HepG2 (cell line): Measurements from ENCODE around the gene ACSL1. TPM values are rescaled to one million over a fixed set of nuclear protein-coding genes. Genes with fewer than 3 reads are reported as not detected.

Experiments
- AFF4 ChIP-seq: sonication (generic); formaldehyde crosslinking; IDR thresholded peaks from 2 replicates; pipeline ENCODE4 v1.4.0; 2020; ENCODE audit warnings: missing genetic modification reagents
- CENPX ChIP-seq: sonication (generic); formaldehyde crosslinking; IDR thresholded peaks from 2 replicates; pipeline ENCODE4 v1.9.0; 2021; ENCODE audit warnings: mild to moderate bottlenecking, missing genetic modification reagents, moderate library complexity
- CREM ChIP-seq, 2 experiments: sonication (generic) in 1 of 2; formaldehyde crosslinking in 1 of 2; IDR thresholded peaks; 2 replicates each; pipeline versions ENCODE4 v1.4.0 to v1.6.1; 2016 to 2020; ENCODE audit warnings: antibody characterized with exemption in 1 of 2, mild to moderate bottlenecking in 1 of 2, missing genetic modification reagents in 1 of 2
- ESRRA ChIP-seq: sonication (generic); formaldehyde crosslinking; IDR thresholded peaks from 2 replicates; pipeline ENCODE4 v1.5.1; 2020; ENCODE audit warnings: mild to moderate bottlenecking, low read depth, missing genetic modification reagents
- GRHL1 ChIP-seq: sonication (generic); formaldehyde crosslinking; conservative IDR thresholded peaks from 2 replicates; pipeline ENCODE4 v1.8.0; 2022; ENCODE audit warnings: missing genetic modification reagents
- ISX ChIP-seq: sonication (generic); formaldehyde crosslinking; conservative IDR thresholded peaks from 2 replicates; pipeline ENCODE4 v1.5.0; 2020; ENCODE audit warnings: missing genetic modification reagents
- MAF1 ChIP-seq: sonication (generic); formaldehyde crosslinking; IDR thresholded peaks from 2 replicates; pipeline ENCODE4 v1.5.0; 2020; ENCODE audit warnings: missing genetic modification reagents, borderline replicate concordance
- MEF2D ChIP-seq: sonication (generic); formaldehyde crosslinking; IDR thresholded peaks from 2 replicates; pipeline ENCODE4 v1.5.1; 2020; ENCODE audit warnings: mild to moderate bottlenecking, missing genetic modification reagents
- MLXIP ChIP-seq: sonication (generic); formaldehyde crosslinking; IDR thresholded peaks from 2 replicates; pipeline ENCODE4 v1.9.0; 2021; ENCODE audit warnings: missing genetic modification reagents, borderline replicate concordance
- MYNN ChIP-seq: sonication (generic); formaldehyde crosslinking; IDR thresholded peaks from 2 replicates; pipeline ENCODE4 v1.4.0; 2020; ENCODE audit warnings: mild to moderate bottlenecking, low read depth, missing genetic modification reagents
- NPAS2 ChIP-seq: sonication (generic); formaldehyde crosslinking; IDR thresholded peaks from 2 replicates; pipeline ENCODE4 v1.8.0; 2022; ENCODE audit warnings: mild to moderate bottlenecking, missing genetic modification reagents, borderline replicate concordance
- RXRB ChIP-seq: IDR thresholded peaks from 2 replicates; pipeline ENCODE4 v1.6.1; 2016; ENCODE audit warnings: borderline replicate concordance, missing genetic modification reagents, missing compliant biosample characterization
- SKI ChIP-seq: fragments of 450-650 bp; IDR thresholded peaks from one replicate; pipeline ENCODE4 v1.6.1; 2018; ENCODE audit warnings: mild to moderate bottlenecking; ENCODE audit not compliant: partially characterized antibody
- WIZ ChIP-seq: sonication (generic); formaldehyde crosslinking; IDR thresholded peaks from 2 replicates; pipeline ENCODE4 v1.5.1; 2020; ENCODE audit warnings: mild to moderate bottlenecking, missing genetic modification reagents
- ZFP41 ChIP-seq: sonication (generic); formaldehyde crosslinking; IDR thresholded peaks from 2 replicates; pipeline ENCODE4 v1.4.0; 2020; ENCODE audit warnings: mild to moderate bottlenecking, missing genetic modification reagents, borderline replicate concordance
- ZNF33B ChIP-seq: sonication (generic); formaldehyde crosslinking; IDR thresholded peaks from 2 replicates; pipeline ENCODE4 v1.5.1; 2020; ENCODE audit warnings: mild to moderate bottlenecking, missing genetic modification reagents
- ZNF576 ChIP-seq: sonication (generic); formaldehyde crosslinking; IDR thresholded peaks from 2 replicates; pipeline ENCODE4 v1.4.0; 2020; ENCODE audit warnings: mild to moderate bottlenecking, missing genetic modification reagents
- ZUFSP ChIP-seq: sonication (generic); formaldehyde crosslinking; IDR thresholded peaks from 2 replicates; pipeline ENCODE4 v1.9.0; 2021; ENCODE audit warnings: missing genetic modification reagents, mild to moderate bottlenecking, borderline replicate concordance
- polyA plus RNA-seq, 8 experiments: library from polyadenylated mRNA; depleted of rRNA in 3 of 8; stranded (reverse) in 7 of 8; unstranded in 1 of 8; fragments of >200 nt; fragmentation: Illumina TruSeq in 4 of 8; extraction: Trizol in 4 of 8; gene quantifications; 2 replicates each; pipeline versions ENCODE4 v1.2.1 to v1.2.3, GENCODE V29; 2011 to 2016; ENCODE audit warnings: low read depth in 4 of 8, missing spikeins in 1 of 8, mixed read lengths in 1 of 8; ENCODE audit not compliant: insufficient read depth in 1 of 8
- total RNA-seq, 5 experiments: library from RNA; depleted of rRNA; stranded (reverse); fragments of >200 nt; fragmentation: Illumina TruSeq; extraction: Trizol; gene quantifications; 2 replicates each; pipeline ENCODE4 v1.2.3, GENCODE V29; 2016; ENCODE audit warnings: low read depth in 1 of 5

The ACSL1 gene
- total and polyA plus RNA-seq, 2 of the 13 experiments (the other 11 are each of a cell fraction or from before 2014, with no cell fraction given): 10.0 to 29.8 TPM

- TF ChIP-seq CREM (IDR thresholded peaks at IDR 0.05) (peak; percentile 84), CREM (CRISPR knock-in tag; IDR thresholded peaks at IDR 0.05) (no peak), ZFP41 (CRISPR knock-in tag) (no peak), GRHL1 (CRISPR knock-in tag) (no peak), AFF4 (CRISPR knock-in tag) (no peak), MYNN (CRISPR knock-in tag) (no peak), WIZ (no peak), NPAS2 (no peak), ZNF33B (CRISPR knock-in tag) (no peak), MLXIP (CRISPR knock-in tag) (no peak), MEF2D (CRISPR knock-in tag) (peak; percentile 43; the same call in 1 of the 2 replicates), MAF1 (CRISPR knock-in tag) (no peak), ZNF576 (CRISPR knock-in tag) (no peak), ZUFSP (CRISPR knock-in tag) (no peak), RXRB (CRISPR knock-in tag) (peak; percentile 88), SKI (peak; percentile 92), CENPX (CRISPR knock-in tag) (no peak), ISX (CRISPR knock-in tag) (no peak), ESRRA (CRISPR knock-in tag) (no peak)
Measured at GRCh38 chr4:184838249-184839074, 12.7 kb upstream of the ACSL1 start (continued).
